ENCODE results near the gene UXS1. TPM values are rescaled to one million over a fixed set of nuclear protein-coding genes. Genes with fewer than 3 reads are reported as not detected.

Gene UXS1
- total RNA-seq, 1 experiment from 2014 or later, result 31.2 TPM

- Mint-ChIP-seq H3K4me3 (ENCODE audit: unreplicated experiment) (no peak overlapping the region), H3K27me3 (ENCODE audit: insufficient read depth, unreplicated experiment) (no peaks in the 10 kb centered on the region), H3K4me1 (ENCODE audit: insufficient read depth, unreplicated experiment) (no peaks in the 10 kb centered on the region), H3K9me3 (ENCODE audit: unreplicated experiment) (no peaks in the 10 kb centered on the region), H3K36me3 (ENCODE audit: insufficient read depth, unreplicated experiment) (peaks cover 20% of the 10 kb centered on the region), H3K27ac (ENCODE audit: low read depth, unreplicated experiment) (no peak overlapping the region)
- no TSS peak for BruUV-seq (replicated peaks)
- no peak for DNase-seq (ENCODE audit: unreplicated experiment)
- POLR2A ChIA-PET, result no interaction called here
- intact Hi-C loops (cut with micrococcal nuclease), result no loop called here
- CTCF ChIA-PET, result interaction anchor here (0.7 to 0.9 kb wide), 2 partner anchors 441 to 443 kb away, joined by 3 to 4 read pairs; no protein-coding TSS in a partner anchor
- TF ChIP-seq CTCF (IDR thresholded peaks at IDR 0.05; ENCODE audit: unreplicated experiment), result no peak
These were observed 97.6 kb downstream of the UXS1 start for GRCh38 chr2:106096299-106097037.

- Mint-ChIP-seq H3K36me3 (ENCODE audit: insufficient read depth, unreplicated experiment) (peaks cover 16% of the 10 kb centered on the region), H3K27ac (ENCODE audit: low read depth, unreplicated experiment) (no peak overlapping the region), H3K4me3 (ENCODE audit: unreplicated experiment) (no peak overlapping the region), H3K4me1 (ENCODE audit: insufficient read depth, unreplicated experiment) (no peaks in the 10 kb centered on the region), H3K27me3 (ENCODE audit: insufficient read depth, unreplicated experiment) (no peaks in the 10 kb centered on the region), H3K9me3 (ENCODE audit: unreplicated experiment) (no peaks in the 10 kb centered on the region)
- TF ChIP-seq CTCF (IDR thresholded peaks at IDR 0.05; ENCODE audit: unreplicated experiment), result no peak
- no TSS peak for BruUV-seq (replicated peaks)
- POLR2A ChIA-PET, result interaction anchor here (0.5 kb wide), 1 partner anchor 20 kb away, joined by 3 read pairs; no protein-coding TSS in a partner anchor
- CTCF ChIA-PET, result interaction anchor here (0.6 to 1.3 kb wide), 4 partner anchors 199 to 518 kb away, joined by 3 read pairs; no protein-coding TSS in a partner anchor
- intact Hi-C loops (cut with micrococcal nuclease), result no loop called here
- DNase-seq (ENCODE audit: unreplicated experiment), result no peak
These were observed 98.4 kb downstream of the UXS1 start for GRCh38 chr2:106095478-106096298.

GRCh38 chr2:106094131-106094841, 99.8 kb downstream of the UXS1 start:
- no TSS peak for BruUV-seq (replicated peaks)
- DNase-seq (ENCODE audit: unreplicated experiment), result no peak
- no peak for TF ChIP-seq CTCF (IDR thresholded peaks at IDR 0.05; ENCODE audit: unreplicated experiment)
- H3K4me3 Mint-ChIP-seq (ENCODE audit: unreplicated experiment), result no peak overlapping the region
- intact Hi-C loops (cut with micrococcal nuclease), result no loop called here
- ChIA-PET CTCF (interaction anchor here (1.3 to 1.5 kb wide), 2 partner anchors 9 to 516 kb away, joined by 3 to 4 read pairs; no protein-coding TSS in a partner anchor), POLR2A (interaction anchor here (0.7 to 0.8 kb wide), 2 partner anchors 174 to 510 kb away, joined by 4 read pairs; no protein-coding TSS in a partner anchor)
- no peak overlapping the region for H3K27ac Mint-ChIP-seq (ENCODE audit: low read depth, unreplicated experiment)
- no peaks in the 10 kb centered on the region for H3K9me3 Mint-ChIP-seq (ENCODE audit: unreplicated experiment)
- H3K4me1 Mint-ChIP-seq (ENCODE audit: insufficient read depth, unreplicated experiment), result no peaks in the 10 kb centered on the region
- peaks cover 5% of the 10 kb centered on the region for H3K36me3 Mint-ChIP-seq (ENCODE audit: insufficient read depth, unreplicated experiment)
- no peaks in the 10 kb centered on the region for H3K27me3 Mint-ChIP-seq (ENCODE audit: insufficient read depth, unreplicated experiment)

Data from MCF 10A (cell line).